Measurements from ENCODE around the gene CTDSPL. TPM values are rescaled to one million over a fixed set of nuclear protein-coding genes. Genes with fewer than 3 reads are reported as not detected.

Gene CTDSPL
- total RNA-seq, 1 experiment from 2014 or later = not detected

DNA sequence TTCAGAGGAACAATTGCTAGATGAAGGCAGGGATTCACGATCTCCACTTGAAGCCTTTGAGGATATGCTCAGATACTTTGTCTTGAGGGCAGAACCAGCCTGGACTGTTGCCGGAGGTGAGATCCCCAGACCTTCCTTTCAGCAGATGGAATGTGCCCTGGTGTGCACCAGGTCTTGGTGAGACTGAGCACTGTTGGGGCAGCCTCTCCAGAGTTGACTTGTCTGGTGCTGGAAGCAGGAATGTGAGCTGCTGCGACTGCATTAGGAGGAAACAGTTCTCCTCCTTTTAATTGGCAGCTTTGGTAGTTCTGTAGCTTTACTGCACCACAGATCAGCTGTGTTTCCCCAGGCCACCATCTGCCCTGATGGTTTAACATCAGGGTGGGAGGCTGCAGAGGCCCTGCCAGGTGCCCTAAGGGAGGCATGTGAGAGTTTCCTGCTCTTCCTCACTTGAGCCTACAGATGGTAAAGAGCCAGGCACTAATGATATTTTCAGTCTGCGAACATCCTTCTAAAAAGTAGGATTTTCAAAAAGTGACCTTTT, 58.5 kb downstream of the CTDSPL start:
- H3K36me3 ChIP-seq (ENCODE audit: insufficient read depth, low read length) = no peaks in the 10 kb centered on the region
- H3K9ac ChIP-seq (ENCODE audit: low read length) = no peak overlapping the region
- H3K27me3 ChIP-seq (ENCODE audit: low read length) = no peaks in the 10 kb centered on the region
- no peak for DNase-seq
- H3K4me1 ChIP-seq (ENCODE audit: low read length) = no peaks in the 10 kb centered on the region
- H3K4me2 ChIP-seq (ENCODE audit: low read depth, low read length, poor library complexity, severe bottlenecking) = no peak overlapping the region
- H4K20me1 ChIP-seq (ENCODE audit: insufficient read depth, low read depth, low read length) = no peaks in the 10 kb centered on the region
- H3K27ac ChIP-seq (ENCODE audit: low read length) = no peak overlapping the region
- H3K9me3 ChIP-seq (ENCODE audit: low read length) = no peaks in the 10 kb centered on the region
- H3K4me3 ChIP-seq (ENCODE audit: low read length) = no peak overlapping the region
- no peaks in the 10 kb centered on the region for H3K9me2 ChIP-seq (replicated peaks; ENCODE audit: insufficient read depth, low read length)
- no peak overlapping the region for H2AFZ ChIP-seq (ENCODE audit: low read length)
- no peaks in the 10 kb centered on the region for H3K79me2 ChIP-seq (ENCODE audit: low read length)

DNA sequence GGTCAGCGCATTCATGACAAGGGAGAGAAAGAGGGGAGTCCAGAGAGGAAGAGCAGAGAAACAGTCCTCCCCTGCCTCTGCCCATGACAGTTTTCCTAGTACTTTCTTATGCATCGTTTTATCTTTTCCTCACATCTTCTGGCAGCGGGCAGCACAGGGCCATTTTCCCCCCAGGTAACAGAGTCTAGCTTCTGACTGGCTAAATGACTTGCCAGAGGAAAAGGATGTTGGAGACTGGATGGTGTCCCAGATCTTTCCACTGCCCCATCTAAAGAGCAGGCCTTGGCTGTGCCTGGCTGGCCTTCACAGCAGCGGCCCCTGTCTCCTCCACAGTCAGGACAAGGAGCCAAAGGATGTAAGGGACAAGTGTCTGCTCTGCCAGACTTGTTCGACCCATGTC, 59.3 kb downstream of the CTDSPL start:
- Histone ChIP-seq H3K9me3 (ENCODE audit: low read length) (no peaks in the 10 kb centered on the region), H3K4me2 (ENCODE audit: low read depth, low read length, poor library complexity, severe bottlenecking) (no peak overlapping the region), H4K20me1 (ENCODE audit: insufficient read depth, low read depth, low read length) (no peaks in the 10 kb centered on the region), H3K27me3 (ENCODE audit: low read length) (no peaks in the 10 kb centered on the region), H3K9me2 (replicated peaks; ENCODE audit: insufficient read depth, low read length) (no peaks in the 10 kb centered on the region), H3K79me2 (ENCODE audit: low read length) (no peaks in the 10 kb centered on the region), H3K4me1 (ENCODE audit: low read length) (no peaks in the 10 kb centered on the region), H3K4me3 (ENCODE audit: low read length) (no peak overlapping the region), H3K36me3 (ENCODE audit: insufficient read depth, low read length) (no peaks in the 10 kb centered on the region), H3K27ac (ENCODE audit: low read length) (no peak overlapping the region), H2AFZ (ENCODE audit: low read length) (no peak overlapping the region), H3K9ac (ENCODE audit: low read length) (no peak overlapping the region)
- no peak for DNase-seq

DNA sequence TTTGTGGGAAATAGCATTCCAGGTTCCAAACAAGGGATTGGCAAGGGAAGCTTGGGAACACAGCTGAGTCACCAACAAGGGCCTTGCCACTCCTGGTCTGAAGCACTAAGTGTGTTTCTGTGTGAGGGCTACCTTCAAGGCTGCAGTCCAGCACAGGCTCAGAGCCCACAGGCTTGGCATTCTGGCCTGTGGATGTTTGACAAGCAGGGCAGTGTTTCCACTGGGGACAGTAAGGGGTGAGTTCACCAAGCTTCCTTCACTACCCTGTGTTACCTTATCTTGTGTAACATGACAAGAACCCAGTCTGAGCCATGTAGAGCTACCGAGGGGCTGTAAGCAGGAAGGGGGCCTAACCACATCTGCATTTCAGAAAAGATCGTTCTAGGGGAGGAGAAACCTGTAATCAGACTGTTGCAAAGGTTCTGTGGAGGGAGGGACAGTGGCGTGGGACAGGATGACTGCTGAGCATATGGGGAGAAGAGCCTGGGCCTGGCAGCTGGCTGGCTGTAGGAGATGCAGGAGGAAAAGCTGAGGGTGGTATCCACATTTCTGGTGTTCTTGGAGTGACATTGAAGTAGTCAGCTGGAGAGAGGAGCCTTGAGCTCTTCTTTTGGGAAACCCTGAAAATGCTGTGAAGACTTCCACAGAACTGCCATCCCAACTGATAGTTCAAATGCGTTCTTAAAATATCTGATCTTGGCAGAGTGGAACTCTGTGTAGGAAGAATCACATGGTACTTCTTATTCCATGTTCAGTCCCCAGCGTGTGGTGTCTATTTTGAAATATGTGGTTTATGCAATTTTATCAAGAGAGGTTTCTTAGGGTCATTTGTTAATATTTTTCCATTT, 61.3 kb downstream of the CTDSPL start:
- Histone ChIP-seq H3K4me3 (ENCODE audit: low read length) (no peak overlapping the region), H3K9ac (ENCODE audit: low read length) (no peak overlapping the region), H3K9me2 (replicated peaks; ENCODE audit: insufficient read depth, low read length) (no peaks in the 10 kb centered on the region), H3K36me3 (ENCODE audit: insufficient read depth, low read length) (no peaks in the 10 kb centered on the region), H2AFZ (ENCODE audit: low read length) (no peak overlapping the region), H3K27ac (ENCODE audit: low read length) (no peak overlapping the region), H3K4me1 (ENCODE audit: low read length) (no peaks in the 10 kb centered on the region), H3K4me2 (ENCODE audit: low read depth, low read length, poor library complexity, severe bottlenecking) (no peak overlapping the region), H3K27me3 (ENCODE audit: low read length) (no peaks in the 10 kb centered on the region), H3K9me3 (ENCODE audit: low read length) (no peaks in the 10 kb centered on the region), H3K79me2 (ENCODE audit: low read length) (no peaks in the 10 kb centered on the region), H4K20me1 (ENCODE audit: insufficient read depth, low read depth, low read length) (no peaks in the 10 kb centered on the region)
- no peak for DNase-seq

DNA sequence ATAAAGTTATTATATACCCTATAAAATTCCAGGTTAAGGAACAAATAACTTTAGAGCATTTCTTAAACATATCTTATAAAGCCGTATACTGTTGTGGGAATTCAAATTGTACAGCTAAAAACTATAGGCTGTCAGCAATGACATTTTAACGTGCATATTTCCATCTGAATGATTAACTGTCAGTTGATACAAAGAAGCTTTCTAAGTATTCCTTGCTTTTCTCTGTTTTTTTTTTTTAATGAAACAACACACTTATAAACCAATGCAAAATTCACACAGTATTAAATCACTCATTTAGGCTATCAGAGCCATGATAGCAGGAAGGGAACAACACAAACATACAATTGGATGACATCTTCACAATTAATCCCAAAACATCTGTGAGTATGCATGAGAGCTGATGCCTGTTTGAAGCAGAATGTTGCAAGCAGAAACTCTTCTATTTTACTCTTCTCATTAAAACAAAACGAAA, 61.9 kb downstream of the CTDSPL start:
- Histone ChIP-seq H3K9me3 (ENCODE audit: low read length) (no peaks in the 10 kb centered on the region), H3K79me2 (ENCODE audit: low read length) (no peaks in the 10 kb centered on the region), H2AFZ (ENCODE audit: low read length) (no peak overlapping the region), H3K4me2 (ENCODE audit: low read depth, low read length, poor library complexity, severe bottlenecking) (no peak overlapping the region), H3K9ac (ENCODE audit: low read length) (no peak overlapping the region), H4K20me1 (ENCODE audit: insufficient read depth, low read depth, low read length) (no peaks in the 10 kb centered on the region), H3K4me3 (ENCODE audit: low read length) (no peak overlapping the region), H3K27ac (ENCODE audit: low read length) (no peak overlapping the region), H3K9me2 (replicated peaks; ENCODE audit: insufficient read depth, low read length) (no peaks in the 10 kb centered on the region), H3K27me3 (ENCODE audit: low read length) (no peaks in the 10 kb centered on the region), H3K4me1 (ENCODE audit: low read length) (no peaks in the 10 kb centered on the region), H3K36me3 (ENCODE audit: insufficient read depth, low read length) (no peaks in the 10 kb centered on the region)
- DNase-seq = no peak

DNA sequence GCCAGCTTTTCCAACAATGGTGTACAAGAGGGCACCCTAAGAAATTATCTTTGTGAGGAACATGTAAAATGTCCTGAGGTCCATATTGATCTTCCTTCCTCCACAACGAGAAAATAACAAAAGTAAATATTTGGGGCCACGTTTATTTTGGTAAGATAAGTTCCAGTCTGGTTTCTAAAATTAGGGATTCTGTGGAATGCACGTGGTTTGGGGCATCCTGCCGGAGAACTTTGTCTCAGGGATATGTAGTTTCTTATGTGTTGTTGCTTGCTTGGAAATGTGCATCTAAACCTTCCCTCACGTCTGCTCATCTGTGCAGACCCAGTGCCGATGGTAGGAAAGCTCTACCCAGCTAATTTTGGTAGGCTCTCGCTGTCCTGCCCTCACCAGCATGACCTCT, 62.8 kb downstream of the CTDSPL start:
- Histone ChIP-seq H3K27me3 (ENCODE audit: low read length) (no peaks in the 10 kb centered on the region), H2AFZ (ENCODE audit: low read length) (no peak overlapping the region), H3K9me3 (ENCODE audit: low read length) (no peaks in the 10 kb centered on the region), H3K36me3 (ENCODE audit: insufficient read depth, low read length) (no peaks in the 10 kb centered on the region), H3K27ac (ENCODE audit: low read length) (no peak overlapping the region), H3K9ac (ENCODE audit: low read length) (no peak overlapping the region), H3K79me2 (ENCODE audit: low read length) (no peaks in the 10 kb centered on the region), H3K9me2 (replicated peaks; ENCODE audit: insufficient read depth, low read length) (no peaks in the 10 kb centered on the region), H4K20me1 (ENCODE audit: insufficient read depth, low read depth, low read length) (no peaks in the 10 kb centered on the region), H3K4me1 (ENCODE audit: low read length) (no peaks in the 10 kb centered on the region), H3K4me3 (ENCODE audit: low read length) (no peak overlapping the region), H3K4me2 (ENCODE audit: low read depth, low read length, poor library complexity, severe bottlenecking) (no peak overlapping the region)
- DNase-seq = no peak

DNA sequence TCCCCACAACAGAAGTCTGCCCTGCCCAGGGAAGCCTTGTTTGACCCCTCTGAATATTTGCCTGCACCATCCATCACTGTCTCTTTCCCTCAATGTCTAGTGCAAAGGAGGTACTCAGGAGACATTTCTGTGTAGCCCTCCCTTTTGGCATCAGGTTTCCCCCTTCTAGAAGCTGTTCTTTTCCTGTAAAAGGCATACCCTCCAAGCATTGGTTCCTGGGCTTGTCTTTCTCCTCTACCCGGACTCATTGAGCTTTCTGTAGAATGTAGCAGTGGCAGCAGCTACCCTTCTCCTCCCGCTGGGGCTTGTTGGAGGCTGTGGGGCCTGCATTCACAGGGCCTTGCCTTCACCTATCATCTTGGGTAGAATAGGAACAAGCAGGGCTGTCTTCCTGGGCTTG, 63.5 kb downstream of the CTDSPL start:
- Histone ChIP-seq H3K9me3 (ENCODE audit: low read length) (no peaks in the 10 kb centered on the region), H4K20me1 (ENCODE audit: insufficient read depth, low read depth, low read length) (no peaks in the 10 kb centered on the region), H3K4me3 (ENCODE audit: low read length) (no peak overlapping the region), H3K27ac (ENCODE audit: low read length) (no peak overlapping the region), H3K36me3 (ENCODE audit: insufficient read depth, low read length) (no peaks in the 10 kb centered on the region), H3K9ac (ENCODE audit: low read length) (no peak overlapping the region), H3K79me2 (ENCODE audit: low read length) (no peaks in the 10 kb centered on the region), H3K4me1 (ENCODE audit: low read length) (no peaks in the 10 kb centered on the region), H3K4me2 (ENCODE audit: low read depth, low read length, poor library complexity, severe bottlenecking) (no peak overlapping the region), H3K9me2 (replicated peaks; ENCODE audit: insufficient read depth, low read length) (no peaks in the 10 kb centered on the region), H3K27me3 (ENCODE audit: low read length) (no peaks in the 10 kb centered on the region), H2AFZ (ENCODE audit: low read length) (no peak overlapping the region)
- DNase-seq = no peak

DNA sequence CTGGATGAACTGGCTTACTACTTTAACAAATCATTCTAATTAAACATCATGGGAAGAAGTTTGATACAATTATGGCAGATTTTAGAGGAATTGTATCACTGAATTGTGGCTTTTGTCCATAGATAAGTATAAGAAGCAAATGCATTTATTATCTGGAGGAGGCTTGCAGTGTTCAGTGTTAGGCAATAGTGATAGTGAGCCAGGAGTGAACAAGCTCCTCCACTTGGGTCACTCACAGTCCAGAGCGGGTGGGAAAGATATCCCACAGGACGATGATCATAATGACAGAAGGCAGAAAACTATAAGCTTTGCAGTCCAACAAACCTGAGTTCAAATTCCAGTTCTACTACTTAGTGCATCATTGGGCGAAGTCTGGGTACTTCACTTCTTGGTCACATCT, 64.9 kb downstream of the CTDSPL start:
- no peaks in the 10 kb centered on the region for H3K9me3 ChIP-seq (ENCODE audit: low read length)
- H3K9ac ChIP-seq (ENCODE audit: low read length) = no peak overlapping the region
- H3K27me3 ChIP-seq (ENCODE audit: low read length) = no peaks in the 10 kb centered on the region
- H2AFZ ChIP-seq (ENCODE audit: low read length) = no peak overlapping the region
- no peaks in the 10 kb centered on the region for H3K36me3 ChIP-seq (ENCODE audit: insufficient read depth, low read length)
- no peak overlapping the region for H3K4me3 ChIP-seq (ENCODE audit: low read length)
- H3K4me1 ChIP-seq (ENCODE audit: low read length) = no peaks in the 10 kb centered on the region
- no peaks in the 10 kb centered on the region for H3K79me2 ChIP-seq (ENCODE audit: low read length)
- no peak for DNase-seq
- no peaks in the 10 kb centered on the region for H3K9me2 ChIP-seq (replicated peaks; ENCODE audit: insufficient read depth, low read length)
- H3K4me2 ChIP-seq (ENCODE audit: low read depth, low read length, poor library complexity, severe bottlenecking) = no peak overlapping the region
- no peak overlapping the region for H3K27ac ChIP-seq (ENCODE audit: low read length)
- H4K20me1 ChIP-seq (ENCODE audit: insufficient read depth, low read depth, low read length) = no peaks in the 10 kb centered on the region

DNA sequence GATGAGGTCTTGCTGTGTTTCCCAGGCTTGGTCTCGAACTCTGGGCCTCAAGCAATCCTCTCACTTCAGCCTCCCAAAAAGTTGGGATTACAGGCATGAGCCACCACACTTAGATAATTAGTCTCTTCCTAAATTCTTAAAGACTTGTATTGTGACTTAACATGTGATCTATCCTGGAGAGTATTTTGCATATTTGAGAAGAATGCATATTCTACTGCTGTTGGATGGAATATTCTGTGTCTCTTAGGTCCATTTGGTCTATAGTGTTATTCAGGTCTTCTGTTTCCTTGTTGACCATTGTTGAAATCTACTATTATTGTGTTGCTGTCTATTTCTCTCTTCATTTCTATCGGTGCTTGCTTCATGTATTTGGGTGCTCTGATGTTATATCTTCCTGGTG, 68.8 kb downstream of the CTDSPL start:
- no peaks in the 10 kb centered on the region for H3K27me3 ChIP-seq (ENCODE audit: low read length)
- H2AFZ ChIP-seq (ENCODE audit: low read length) = no peak overlapping the region
- no peak overlapping the region for H3K27ac ChIP-seq (ENCODE audit: low read length)
- no peaks in the 10 kb centered on the region for H3K9me3 ChIP-seq (ENCODE audit: low read length)
- no peak for DNase-seq
- no peaks in the 10 kb centered on the region for H3K9me2 ChIP-seq (replicated peaks; ENCODE audit: insufficient read depth, low read length)
- H3K79me2 ChIP-seq (ENCODE audit: low read length) = no peaks in the 10 kb centered on the region
- H3K36me3 ChIP-seq (ENCODE audit: insufficient read depth, low read length) = no peaks in the 10 kb centered on the region
- no peak overlapping the region for H3K9ac ChIP-seq (ENCODE audit: low read length)
- no peak overlapping the region for H3K4me2 ChIP-seq (ENCODE audit: low read depth, low read length, poor library complexity, severe bottlenecking)
- no peak overlapping the region for H3K4me3 ChIP-seq (ENCODE audit: low read length)
- H3K4me1 ChIP-seq (ENCODE audit: low read length) = no peaks in the 10 kb centered on the region
- no peaks in the 10 kb centered on the region for H4K20me1 ChIP-seq (ENCODE audit: insufficient read depth, low read depth, low read length)

Measured in Karpas-422 (cell line).